ENCODE results near the gene TAB2.

The TAB2 gene

GRCh38 chr6:149335924-149336608 is 18.6 kb downstream of the TAB2 start:
- DNase-seq (ENCODE audit: low read depth), result peak; percentile 86
- peak overlapping the region; percentile 20 for H3K4me3 ChIP-seq (ENCODE audit: low read length)
- TF ChIP-seq CTCF (IDR thresholded peaks at IDR 0.05; ENCODE audit: insufficient read depth, low read depth, low read length, missing control alignments), result no peak

GRCh38 chr6:149336609-149336928 is 19.1 kb downstream of the TAB2 start:
- peak; percentile 83 for DNase-seq (ENCODE audit: low read depth)
- no peak for TF ChIP-seq CTCF (IDR thresholded peaks at IDR 0.05; ENCODE audit: insufficient read depth, low read depth, low read length, missing control alignments)
- peak overlapping the region; percentile 20 for H3K4me3 ChIP-seq (ENCODE audit: low read length)

GRCh38 chr6:149337320-149337719 is 19.8 kb downstream of the TAB2 start:
- no peak for DNase-seq (ENCODE audit: low read depth)
- no peak overlapping the region for H3K4me3 ChIP-seq (ENCODE audit: low read length)
- TF ChIP-seq CTCF (IDR thresholded peaks at IDR 0.05; ENCODE audit: insufficient read depth, low read depth, low read length, missing control alignments), result no peak

- no peak for TF ChIP-seq CTCF (IDR thresholded peaks at IDR 0.05; ENCODE audit: insufficient read depth, low read depth, low read length, missing control alignments)
- no peak overlapping the region for H3K4me3 ChIP-seq (ENCODE audit: low read length)
- no peak for DNase-seq (ENCODE audit: low read depth)
These were observed 22.7 kb downstream of the TAB2 start for GRCh38 chr6:149340200-149340599.

- no peak for TF ChIP-seq CTCF (IDR thresholded peaks at IDR 0.05; ENCODE audit: insufficient read depth, low read depth, low read length, missing control alignments)
- no peak for DNase-seq (ENCODE audit: low read depth)
These were observed 25.0 kb downstream of the TAB2 start for GRCh38 chr6:149342525-149342924.

GRCh38 chr6:149343501-149343900 is 26.0 kb downstream of the TAB2 start:
- DNase-seq (ENCODE audit: low read depth), result no peak
- no peak for TF ChIP-seq CTCF (IDR thresholded peaks at IDR 0.05; ENCODE audit: insufficient read depth, low read depth, low read length, missing control alignments)
- no peak overlapping the region for H3K4me3 ChIP-seq (ENCODE audit: low read length)

More at GRCh38 chr6:149342525-149342924, 25.0 kb downstream of the TAB2 start:
- no peak overlapping the region for H3K4me3 ChIP-seq (ENCODE audit: low read length)

GRCh38 chr6:149346078-149346477 is 28.6 kb downstream of the TAB2 start:
- no peak for TF ChIP-seq CTCF (IDR thresholded peaks at IDR 0.05; ENCODE audit: insufficient read depth, low read depth, low read length, missing control alignments)
- no peak overlapping the region for H3K4me3 ChIP-seq (ENCODE audit: low read length)
- DNase-seq (ENCODE audit: low read depth), result no peak

Data from epithelial cell of esophagus (primary cell).